PC-9 (cell line): ENCODE data around the gene STAT5B. TPM values are rescaled to one million over a fixed set of nuclear protein-coding genes. Genes with fewer than 3 reads are reported as not detected.
"Not testable (repeated sequence)": the region's sequence is repeated elsewhere in the genome, so short reads cannot be mapped to it uniquely, and the experiment has no call there.

Source experiments
- BruUV-seq: library from RNA; stranded (reverse); fragments of 400-500 nt; replicated peaks from 2 replicates; lab custom pipeline; 2021; lab: Mats Ljungman, UMichigan
- CTCF ChIA-PET: fragments of 300-600 bp; sonication (Branson Sonifier 250); formaldehyde crosslinking; loops from one replicate; lab custom pipeline; 2022; ENCODE audit warnings: antibody characterized with exemption; lab: Charles Lee
- POLR2A ChIA-PET: fragments of 300-600 bp; sonication (Branson Sonifier 250); formaldehyde crosslinking; loops from one replicate; lab custom pipeline; 2022; ENCODE audit warnings: antibody characterized with exemption; ENCODE audit not compliant: unreplicated experiment; lab: Charles Lee
- DNase-seq, 2 experiments: peaks; one replicate each; pipeline versions ENCODE4 v3.0.0 to v3.0.0-alpha.2; 2015 to 2022; ENCODE audit warnings: mixed read lengths in 1 of 2
- H2AFZ ChIP-seq: fragments of 200-600 bp; sonication (generic); 2 replicates; pipeline ENCODE4 v1.8.1; 2017; ENCODE audit warnings: antibody characterized with exemption
- H3F3A ChIP-seq: fragments of 200-600 bp; sonication (generic); 2 replicates; pipeline ENCODE4 v1.8.1; 2017; ENCODE audit warnings: antibody characterized with exemption, mild to moderate bottlenecking, low read depth; ENCODE audit not compliant: insufficient read depth
- H3K27ac ChIP-seq: fragments of 200-600 bp; sonication (generic); 2 replicates; pipeline ENCODE4 v1.6.1; 2016; ENCODE audit warnings: mixed run types
- H3K27me3 ChIP-seq: fragments of 200-600 bp; sonication (generic); 2 replicates; pipeline ENCODE4 v1.6.1; 2016; ENCODE audit warnings: low read depth, mixed run types; ENCODE audit not compliant: insufficient read depth
- H3K36me3 ChIP-seq: fragments of 200-600 bp; sonication (generic); 2 replicates; pipeline ENCODE4 v1.6.1; 2016; ENCODE audit warnings: low read depth, mixed run types
- H3K4me1 ChIP-seq: fragments of 200-600 bp; sonication (generic); replicated peaks from 2 replicates; pipeline ENCODE4 v1.6.1; 2016; ENCODE audit warnings: mixed run types; ENCODE audit not compliant: insufficient read depth
- H3K4me2 ChIP-seq: fragments of 200-600 bp; sonication (generic); 2 replicates; pipeline ENCODE4 v1.6.1; 2017; ENCODE audit warnings: mixed run types
- H3K4me3 ChIP-seq: fragments of 200-600 bp; sonication (generic); 2 replicates; pipeline ENCODE4 v1.6.1; 2016; ENCODE audit warnings: mixed run types
- H3K79me2 ChIP-seq: fragments of 200-600 bp; sonication (generic); 2 replicates; pipeline ENCODE4 v1.6.1; 2017; ENCODE audit warnings: low read depth, mixed run types
- H3K9me2 ChIP-seq: fragments of 200-600 bp; sonication (generic); 2 replicates; pipeline ENCODE4 v1.8.1; 2017; ENCODE audit warnings: mild to moderate bottlenecking; ENCODE audit not compliant: insufficient read depth
- H3K9me3 ChIP-seq: fragments of 200-600 bp; sonication (generic); 2 replicates; pipeline ENCODE4 v1.8.1; 2016; ENCODE audit warnings: low read depth; ENCODE audit not compliant: insufficient read depth
- H4K20me1 ChIP-seq: fragments of 200-600 bp; sonication (generic); 2 replicates; pipeline ENCODE4 v1.8.1; 2017; ENCODE audit not compliant: insufficient read depth
- CTCF ChIP-seq: fragments of 200-600 bp; sonication (generic); conservative IDR thresholded peaks from 2 replicates; pipeline ENCODE4 v1.6.1; 2017; ENCODE audit warnings: mixed run types, antibody characterized with exemption, mild to moderate bottlenecking, moderate library complexity
- EZH2 ChIP-seq: fragments of 200-600 bp; sonication (generic); IDR thresholded peaks from 2 replicates; pipeline ENCODE4 v1.8.0; 2017; ENCODE audit warnings: antibody characterized with exemption, low read depth
- intact Hi-C: fragments of 100-400 bp; cut with micrococcal nuclease; formaldehyde crosslinking; loops from one replicate; pipeline ENCODE4 v1.10.0; 2022; ENCODE audit not compliant: unreplicated experiment
- total RNA-seq: library from RNA; stranded (reverse); gene quantifications from 2 replicates; pipeline ENCODE4 v1.2.3, GENCODE V29; 2021

The STAT5B gene
- total RNA-seq, 1 experiment from 2014 or later: 19.5 TPM

GRCh38 chr17:42224651-42225050 is 51.5 kb downstream of the STAT5B start:
- intact Hi-C loops: no loop called here
- H3F3A ChIP-seq: no peaks in the 10 kb centered on the region
- no peak overlapping the region for H3K4me3 ChIP-seq
- no peak overlapping the region for H2AFZ ChIP-seq
- no peaks in the 10 kb centered on the region for H3K9me3 ChIP-seq
- TF ChIP-seq EZH2 (no peak), CTCF (no peak)
- H4K20me1 ChIP-seq: no peaks in the 10 kb centered on the region
- no peak overlapping the region for H3K4me2 ChIP-seq
- H3K4me1 ChIP-seq: no peaks in the 10 kb centered on the region
- no TSS peak for BruUV-seq
- 0 out of 2 replicates have a peak, but pooled peaks cover 5% of the 10 kb centered on the region for H3K36me3 ChIP-seq
- H3K27me3 ChIP-seq: no peaks in the 10 kb centered on the region
- H3K79me2 ChIP-seq: no peaks in the 10 kb centered on the region
- DNase-seq: no peak
- ChIA-PET POLR2A (no interaction called here), CTCF (no interaction called here)
- H3K27ac ChIP-seq: no peak overlapping the region
- H3K9me2 ChIP-seq: no peaks in the 10 kb centered on the region

DNA sequence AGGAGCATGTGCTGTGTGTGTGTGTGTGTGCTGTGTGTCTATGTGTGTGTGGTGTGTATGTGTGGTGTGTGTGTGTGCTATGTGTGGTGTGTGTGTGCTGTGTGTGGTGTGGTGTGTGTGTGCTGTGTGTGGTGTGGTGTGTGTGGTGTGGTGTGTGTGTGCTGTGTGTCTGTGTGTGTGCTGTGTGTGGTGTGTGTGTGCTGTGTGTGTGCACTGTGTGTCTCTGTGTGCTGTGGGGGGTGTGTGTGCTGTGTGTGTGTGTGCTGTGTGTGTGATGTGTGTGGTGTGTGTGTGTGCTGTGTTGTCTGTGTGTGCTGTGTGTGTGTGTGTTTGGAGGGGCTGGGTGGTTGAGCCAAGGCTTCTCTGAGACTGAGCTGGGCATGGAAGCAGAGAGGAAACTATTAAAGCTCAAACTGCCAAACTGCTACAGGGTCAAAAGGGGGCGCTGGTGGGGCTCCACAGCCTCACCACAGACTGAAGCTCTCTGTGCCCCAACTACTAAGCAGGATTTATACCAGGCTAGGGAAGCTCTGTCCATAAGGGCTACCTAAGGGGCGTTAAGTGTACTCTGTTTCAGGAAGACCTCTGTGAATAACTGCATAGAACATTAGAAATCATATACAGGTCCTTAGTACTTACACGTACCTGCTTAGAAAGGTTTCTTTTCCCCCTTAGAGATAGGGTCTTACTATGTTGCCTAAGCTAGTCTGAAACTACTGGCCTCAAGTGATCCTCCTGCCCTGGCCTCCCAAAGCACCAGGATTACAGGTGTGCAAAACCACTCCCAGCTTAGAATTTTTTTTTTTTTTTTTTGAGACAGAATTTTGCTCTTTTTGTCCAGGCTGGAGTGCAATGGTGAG is 54.1 kb downstream of the STAT5B start:
- Histone ChIP-seq H3K9me2 (no peaks in the 10 kb centered on the region), H3K9me3 (no peaks in the 10 kb centered on the region), H3K79me2 (no peaks in the 10 kb centered on the region), H3K27me3 (no peaks in the 10 kb centered on the region), H3K27ac (no peak overlapping the region), H3K4me1 (no peaks in the 10 kb centered on the region), H3F3A (no peaks in the 10 kb centered on the region), H2AFZ (no peak overlapping the region), H3K4me3 (no peak overlapping the region), H3K4me2 (no peak overlapping the region), H4K20me1 (no peaks in the 10 kb centered on the region), H3K36me3 (no peaks in the 10 kb centered on the region)
- no TSS peak for BruUV-seq
- DNase-seq: peak in 1 of 2 experiments; percentile 10
- intact Hi-C loops: no loop called here
- ChIA-PET CTCF (interaction anchor here (0.9 to 1.0 kb wide), 2 partner anchors 54 to 114 kb away, joined by 3 to 7 read pairs; no protein-coding TSS in a partner anchor), POLR2A (interaction anchor here (0.6 kb wide), 1 partner anchor 100 kb away, joined by 3 read pairs; no protein-coding TSS in a partner anchor)
- TF ChIP-seq CTCF (peak; percentile 75), EZH2 (no peak)

DNA sequence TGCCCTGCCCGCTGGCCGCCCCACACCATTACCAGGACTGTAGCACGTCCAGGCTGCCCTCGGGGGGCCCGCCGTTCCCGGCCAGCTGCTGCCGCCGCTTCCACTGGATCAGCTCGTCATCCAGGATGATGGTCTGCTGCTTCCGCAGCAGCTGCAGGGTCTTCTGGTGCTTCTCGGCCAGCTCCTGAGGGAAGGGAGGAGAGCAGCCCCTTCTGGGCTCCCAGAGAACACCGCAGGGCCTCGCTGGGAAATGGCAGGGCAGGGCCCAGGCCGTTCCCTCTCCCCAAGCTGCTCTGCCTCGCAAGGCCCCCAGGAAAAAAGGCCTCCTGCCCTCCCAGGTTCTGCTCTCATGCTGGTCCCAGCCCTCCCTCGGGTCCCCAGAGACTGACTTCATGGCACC is 56.9 kb downstream of the STAT5B start:
- H3F3A ChIP-seq, H3K27ac ChIP-seq, BruUV-seq, H3K79me2 ChIP-seq, POLR2A ChIA-PET, H3K9me2 ChIP-seq, H3K9me3 ChIP-seq, H2AFZ ChIP-seq, H3K4me1 ChIP-seq, DNase-seq, H3K4me3 ChIP-seq, H4K20me1 ChIP-seq, H3K4me2 ChIP-seq, H3K27me3 ChIP-seq, H3K36me3 ChIP-seq, intact Hi-C loops: not testable (repeated sequence)
- CTCF ChIA-PET: interaction anchor here (0.6 kb wide), 1 partner anchor 245 kb away, joined by 3 read pairs; no protein-coding TSS in a partner anchor
